Measurements from ENCODE around the gene LCN6.
A peak's percentile ranks its signal among the peaks of the same experiment; 100 is the strongest.

The LCN6 gene

GRCh38 chr9:136741883-136742571, 6.3 kb downstream of the LCN6 start:
- DNase-seq: no peak

DNA sequence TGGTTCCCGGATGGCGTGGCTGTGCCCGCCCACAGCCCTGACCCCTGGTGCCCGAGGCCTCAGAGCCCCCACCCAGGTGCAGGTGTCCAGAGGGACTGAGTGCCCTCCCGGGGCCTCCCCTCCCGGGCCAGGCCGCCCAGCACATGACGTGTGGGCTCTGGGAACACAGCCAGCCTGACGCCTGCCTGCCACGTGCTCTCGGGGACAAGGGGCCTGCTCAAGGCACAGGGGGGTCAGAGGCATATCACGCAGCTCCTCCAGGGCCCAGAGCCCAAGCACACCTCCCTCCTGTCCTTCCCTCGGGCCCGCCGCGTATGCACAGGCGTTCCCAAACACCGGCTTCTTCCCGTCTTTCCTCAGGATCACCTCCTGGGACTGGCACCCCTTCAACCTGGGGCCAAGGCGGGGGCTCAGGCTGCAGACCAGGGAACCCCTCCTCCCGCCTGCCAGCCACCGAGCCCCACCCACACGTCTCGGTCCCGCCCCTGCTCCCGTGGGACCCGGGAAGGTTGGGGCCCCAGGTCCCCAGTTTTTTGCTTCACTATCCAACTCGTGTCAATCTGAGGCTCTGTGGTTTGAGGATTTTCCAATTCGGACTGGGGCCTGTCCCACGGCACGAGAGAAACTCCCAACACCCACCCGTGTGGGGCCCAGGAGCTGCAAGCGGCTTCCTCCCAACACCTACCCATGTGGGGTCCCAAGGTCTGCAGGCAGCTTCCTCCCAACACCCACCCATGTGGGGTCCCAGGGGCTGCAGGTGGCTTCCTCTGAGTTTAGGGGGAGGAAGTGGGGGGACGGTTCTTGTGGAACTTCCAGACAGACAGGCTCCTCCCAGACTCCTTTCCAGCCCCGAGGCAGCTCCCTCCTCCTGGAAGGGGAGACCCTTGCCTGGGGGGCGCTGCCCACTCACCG, 7.1 kb downstream of the LCN6 start:
- DNase-seq: no peak

- DNase-seq: no peak
Observed at GRCh38 chr9:136740491-136740890, 7.8 kb downstream of the LCN6 start.

DNA sequence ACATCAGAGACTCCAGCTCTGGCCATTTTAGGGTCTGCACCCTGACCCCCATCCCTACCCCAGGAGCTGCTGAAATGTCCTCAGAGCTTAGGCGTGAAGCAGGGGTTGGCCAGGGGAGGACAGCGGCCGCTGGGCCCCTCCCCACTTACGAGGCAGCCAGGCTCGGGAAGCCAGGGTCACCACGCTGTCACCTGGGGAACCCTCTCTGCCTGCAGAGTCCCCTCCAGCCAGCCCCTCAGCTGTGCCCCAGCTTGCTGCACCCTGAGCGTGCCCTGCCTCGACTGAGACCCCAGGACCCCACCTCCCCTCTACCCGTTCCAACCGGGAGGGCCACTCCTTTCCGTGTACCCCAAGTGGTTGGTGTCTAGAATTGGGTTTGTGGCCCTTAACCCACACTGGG, 8.3 kb downstream of the LCN6 start:
- DNase-seq: no peak

DNA sequence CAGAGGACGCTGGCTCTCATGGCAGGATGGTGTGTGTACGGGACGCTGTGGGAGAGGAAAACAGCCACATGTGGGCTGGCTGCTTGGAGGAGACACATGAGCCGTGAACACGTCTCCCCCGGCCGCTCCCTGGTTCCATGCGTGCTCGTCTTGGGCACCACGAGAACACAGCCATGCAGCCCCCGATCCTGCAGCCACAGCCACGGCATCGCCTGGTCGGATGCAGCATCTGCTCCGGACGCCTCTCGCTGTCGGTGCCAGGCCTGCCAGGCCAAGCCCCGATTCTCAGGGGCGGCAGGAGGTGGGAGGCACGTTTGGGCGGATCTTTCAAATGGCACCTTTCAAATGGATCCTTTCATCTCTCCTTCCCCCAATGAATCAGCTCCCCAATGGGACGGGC, 8.8 kb downstream of the LCN6 start:
- DNase-seq: no peak

GRCh38 chr9:136738960-136739359, 9.4 kb downstream of the LCN6 start:
- no peak for DNase-seq

- no peak for DNase-seq
Observed at GRCh38 chr9:136735812-136736480, 12.4 kb downstream of the LCN6 start.

DNA sequence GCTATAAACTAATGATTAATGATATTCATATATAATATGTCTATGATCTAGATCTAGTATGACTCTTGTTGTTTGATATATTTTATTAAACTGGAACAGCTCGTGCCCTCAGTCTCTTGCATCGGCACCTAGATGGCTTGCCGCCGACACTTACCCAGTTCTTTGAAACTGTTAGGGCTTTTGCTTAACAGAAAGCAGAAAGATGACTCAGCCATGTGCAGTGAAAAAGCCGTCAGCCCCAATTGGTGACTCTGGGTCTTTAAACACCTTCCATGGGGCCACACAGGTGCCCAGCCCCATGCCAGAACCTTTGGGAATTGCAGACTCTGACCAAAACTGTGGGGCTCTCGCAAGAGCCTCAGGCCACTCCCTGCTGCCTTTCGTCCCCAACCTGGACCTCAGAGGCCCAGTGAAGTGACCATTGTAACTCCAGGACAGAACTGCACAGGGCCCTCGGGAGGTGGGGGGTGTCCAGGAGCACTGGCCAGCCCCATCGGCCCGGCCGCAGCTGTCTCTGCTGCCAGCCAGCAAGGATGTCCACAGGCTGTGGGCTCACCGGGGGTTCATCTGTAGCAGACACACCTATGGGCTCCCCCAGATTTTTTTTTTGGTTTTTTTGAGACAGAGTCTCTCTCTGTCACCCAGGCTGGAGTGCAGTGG, 13.4 kb downstream of the LCN6 start:
- DNase-seq: no peak

DNA sequence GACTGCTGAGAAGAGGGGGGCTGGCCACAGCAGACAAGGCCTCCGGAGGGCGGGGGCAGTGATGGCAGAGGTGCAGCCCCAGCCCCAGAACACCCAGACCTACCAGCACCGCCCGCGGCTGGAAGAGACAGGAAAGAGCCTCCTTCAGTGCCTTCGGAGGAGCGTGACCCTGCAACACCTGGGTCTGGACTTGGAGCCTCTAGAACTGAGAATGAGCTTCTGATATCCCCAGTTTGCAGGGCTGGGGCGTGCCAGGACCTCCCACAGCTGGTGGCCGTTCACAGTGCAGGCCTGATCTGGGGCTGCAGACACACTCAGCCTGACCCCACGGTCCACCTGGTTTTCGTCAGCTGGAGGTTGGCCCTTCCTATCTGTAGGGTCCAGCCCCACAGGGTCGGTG, 14.7 kb downstream of the LCN6 start:
- DNase-seq: no peak

- no peak for DNase-seq
Observed at GRCh38 chr9:136732444-136733178, 15.7 kb downstream of the LCN6 start.

DNA sequence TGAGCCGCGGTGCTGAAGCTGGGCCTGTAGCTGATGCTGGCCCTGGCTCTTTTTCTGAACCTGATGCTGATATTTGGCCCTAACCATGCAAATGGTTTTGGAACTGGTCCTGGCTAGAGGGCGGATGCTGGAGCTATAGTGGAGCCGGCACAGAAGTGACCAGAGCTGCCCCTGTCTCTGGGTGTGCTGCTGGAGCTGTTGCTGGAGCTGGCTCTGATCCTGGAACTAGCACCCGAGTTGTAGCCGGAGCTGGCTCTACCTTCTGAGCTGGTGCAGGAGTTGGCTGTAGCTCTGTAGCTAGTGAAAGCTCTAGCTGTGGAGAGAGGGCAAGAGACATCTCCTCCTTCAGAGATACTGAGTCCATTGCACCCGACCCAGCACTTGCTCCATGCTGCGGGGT, 18.4 kb downstream of the LCN6 start:
- no peak for DNase-seq

DNA sequence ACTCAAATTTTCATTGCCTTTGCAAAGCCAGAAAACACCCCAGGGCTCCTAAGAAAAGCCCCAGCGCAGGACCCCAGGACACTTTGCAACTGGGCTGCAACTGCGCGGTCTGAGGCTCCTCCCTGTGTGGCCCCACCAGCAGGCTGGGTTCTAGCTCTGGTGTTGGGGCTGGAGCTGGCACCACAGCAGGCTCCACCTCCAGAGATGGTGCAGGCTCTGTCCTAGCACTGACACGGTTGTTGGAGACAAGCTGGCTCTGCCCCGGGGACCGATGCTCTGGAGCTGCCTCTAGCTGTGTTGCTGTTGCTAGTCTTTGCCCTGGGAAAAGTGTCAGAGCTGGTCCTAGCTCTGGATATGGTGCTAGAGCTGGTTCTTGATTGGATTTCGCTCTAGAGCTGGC, 19.2 kb downstream of the LCN6 start:
- DNase-seq: no peak

DNA sequence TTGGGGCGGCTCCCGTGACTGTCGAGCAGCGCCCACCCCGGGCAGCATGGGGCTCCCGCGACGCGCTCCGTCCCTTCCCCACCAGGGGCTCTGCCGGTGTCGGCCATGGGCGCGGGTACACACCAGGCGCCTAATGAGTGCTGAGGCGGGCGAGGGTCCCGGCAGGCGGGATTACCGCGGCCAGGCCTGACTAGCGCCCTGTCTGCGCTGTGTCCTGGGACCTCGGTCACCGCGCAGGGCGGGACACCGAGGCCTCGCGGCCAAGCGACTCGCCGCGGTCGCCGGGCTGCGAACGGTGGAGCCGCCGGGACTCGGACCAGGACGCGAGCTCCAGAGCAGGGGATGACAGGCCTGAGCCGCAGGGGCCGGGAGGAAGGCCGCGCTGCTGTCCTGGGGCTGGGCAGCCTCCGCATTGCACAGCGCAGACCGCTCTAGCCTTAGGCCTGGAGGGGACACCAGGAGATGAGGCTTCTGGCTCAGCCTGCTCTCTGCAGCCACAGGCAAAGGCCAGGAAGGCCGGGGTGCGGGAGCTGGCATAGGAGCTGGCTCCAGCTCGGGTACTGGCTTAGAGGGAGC, 19.7 kb downstream of the LCN6 start:
- DNase-seq: no peak

GRCh38 chr9:136728080-136728547, 20.2 kb downstream of the LCN6 start:
- DNase-seq: peak; percentile 7

GRCh38 chr9:136726631-136727191, 21.6 kb downstream of the LCN6 start:
- no peak for DNase-seq

- no peak for DNase-seq
Observed at GRCh38 chr9:136726118-136726517, 22.2 kb downstream of the LCN6 start.

DNA sequence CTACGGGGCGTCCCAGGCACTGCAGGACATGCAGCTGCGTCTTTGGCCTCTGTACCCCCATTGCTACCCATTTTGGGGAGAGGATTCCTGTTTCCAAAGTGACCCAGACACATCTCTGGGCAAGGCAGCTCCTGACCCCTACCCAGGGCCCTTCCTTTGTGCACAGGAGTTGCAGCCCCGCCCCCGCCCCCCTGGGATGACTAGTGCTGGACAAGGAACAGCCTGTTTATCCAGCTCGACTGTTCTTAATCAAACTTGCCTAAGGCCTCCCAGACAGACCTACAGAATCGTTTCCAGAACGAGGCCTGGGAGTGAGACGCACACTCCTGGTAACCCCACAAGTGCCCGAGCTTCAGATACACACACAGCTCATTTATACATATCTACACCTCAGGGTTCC, 22.7 kb downstream of the LCN6 start:
- DNase-seq: no peak

- DNase-seq: no peak
Observed at GRCh38 chr9:136724772-136725171, 23.6 kb downstream of the LCN6 start.

DNA sequence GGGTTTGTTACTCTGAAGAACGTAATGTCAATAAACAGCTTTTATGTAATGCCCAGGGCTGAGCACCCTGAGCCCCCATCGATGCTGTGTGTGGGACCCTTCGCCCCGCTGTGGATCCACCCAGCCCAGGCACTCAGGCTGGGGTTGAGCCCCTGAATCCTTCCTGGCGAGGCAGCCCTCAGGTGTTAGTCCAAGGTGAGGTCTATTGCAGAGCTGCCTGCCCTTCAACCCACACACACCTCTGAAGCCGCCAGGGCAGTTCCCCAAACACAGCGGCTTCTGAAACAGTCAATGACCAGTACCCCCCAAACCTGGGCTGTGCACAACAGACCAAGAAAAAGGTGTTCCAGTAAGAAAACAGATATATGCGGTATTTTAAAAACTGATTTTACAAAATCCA, 24.3 kb downstream of the LCN6 start:
- DNase-seq: no peak

GRCh38 chr9:136723362-136723976, 24.9 kb downstream of the LCN6 start:
- no peak for DNase-seq

- DNase-seq: no peak
Observed at GRCh38 chr9:136722969-136723356, 25.4 kb downstream of the LCN6 start.

All from NCI-H526 treated with DMSO at 0.1 percent for 48 hours (cell line).